Ishikawa (cell line): ENCODE data around the gene MANEAL.

Experiments
- EGR1 ChIP-seq: IDR thresholded peaks from 2 replicates; pipeline ENCODE4 v1.6.1; 2012
- TF ChIP-seq, protein P1 (sequence below): IDR thresholded peaks from 2 replicates; pipeline ENCODE4 v1.6.1; 2012; ENCODE audit warnings: low read depth, mild to moderate bottlenecking

DNA sequence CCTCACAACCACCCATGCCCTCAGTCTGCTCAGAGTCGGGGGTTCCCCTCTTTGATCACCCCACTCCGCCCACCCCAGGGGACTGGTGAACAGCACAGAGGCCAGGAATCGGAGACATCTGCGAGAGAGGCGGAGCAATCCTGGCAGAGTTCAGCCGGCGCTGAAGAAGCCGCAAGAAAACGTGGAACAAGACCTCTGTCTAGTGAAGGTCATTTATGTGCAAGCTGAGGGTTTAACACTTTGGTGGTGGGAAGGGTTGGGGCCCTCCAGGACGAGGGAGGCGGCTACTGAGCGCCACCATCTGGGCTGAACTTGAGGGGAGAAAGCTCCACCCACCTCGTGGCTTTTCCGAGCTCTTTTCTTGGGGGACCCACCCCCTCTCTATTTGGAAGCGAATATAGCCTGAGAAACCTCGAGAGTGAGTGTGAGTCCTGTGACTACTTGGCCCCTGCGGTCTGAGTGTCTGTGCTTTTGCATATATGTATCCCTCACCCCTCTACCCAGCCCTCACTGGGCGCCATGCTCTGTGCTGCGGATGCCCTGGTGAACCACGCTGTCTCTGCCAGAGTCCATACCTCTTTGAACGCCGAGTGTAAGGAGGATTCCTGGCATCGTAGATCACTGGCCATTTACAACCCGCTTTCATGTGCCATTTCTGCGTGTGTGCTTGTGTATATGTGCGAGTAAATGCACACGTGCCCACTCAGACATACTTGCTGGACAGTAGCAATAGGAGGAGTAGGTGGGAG lies 27.6 kb upstream of the MANEAL start:
- TF ChIP-seq EGR1, result no peak
- TF ChIP-seq, protein P1, sequence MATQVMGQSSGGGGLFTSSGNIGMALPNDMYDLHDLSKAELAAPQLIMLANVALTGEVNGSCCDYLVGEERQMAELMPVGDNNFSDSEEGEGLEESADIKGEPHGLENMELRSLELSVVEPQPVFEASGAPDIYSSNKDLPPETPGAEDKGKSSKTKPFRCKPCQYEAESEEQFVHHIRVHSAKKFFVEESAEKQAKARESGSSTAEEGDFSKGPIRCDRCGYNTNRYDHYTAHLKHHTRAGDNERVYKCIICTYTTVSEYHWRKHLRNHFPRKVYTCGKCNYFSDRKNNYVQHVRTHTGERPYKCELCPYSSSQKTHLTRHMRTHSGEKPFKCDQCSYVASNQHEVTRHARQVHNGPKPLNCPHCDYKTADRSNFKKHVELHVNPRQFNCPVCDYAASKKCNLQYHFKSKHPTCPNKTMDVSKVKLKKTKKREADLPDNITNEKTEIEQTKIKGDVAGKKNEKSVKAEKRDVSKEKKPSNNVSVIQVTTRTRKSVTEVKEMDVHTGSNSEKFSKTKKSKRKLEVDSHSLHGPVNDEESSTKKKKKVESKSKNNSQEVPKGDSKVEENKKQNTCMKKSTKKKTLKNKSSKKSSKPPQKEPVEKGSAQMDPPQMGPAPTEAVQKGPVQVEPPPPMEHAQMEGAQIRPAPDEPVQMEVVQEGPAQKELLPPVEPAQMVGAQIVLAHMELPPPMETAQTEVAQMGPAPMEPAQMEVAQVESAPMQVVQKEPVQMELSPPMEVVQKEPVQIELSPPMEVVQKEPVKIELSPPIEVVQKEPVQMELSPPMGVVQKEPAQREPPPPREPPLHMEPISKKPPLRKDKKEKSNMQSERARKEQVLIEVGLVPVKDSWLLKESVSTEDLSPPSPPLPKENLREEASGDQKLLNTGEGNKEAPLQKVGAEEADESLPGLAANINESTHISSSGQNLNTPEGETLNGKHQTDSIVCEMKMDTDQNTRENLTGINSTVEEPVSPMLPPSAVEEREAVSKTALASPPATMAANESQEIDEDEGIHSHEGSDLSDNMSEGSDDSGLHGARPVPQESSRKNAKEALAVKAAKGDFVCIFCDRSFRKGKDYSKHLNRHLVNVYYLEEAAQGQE, result 0 out of 2 replicates have a peak, but pooled peaks have one; percentile 18
